Measurements from ENCODE around the gene SLC16A2. TPM values are rescaled to one million over a fixed set of nuclear protein-coding genes. Genes with fewer than 3 reads are reported as not detected.

SLC16A2 gene
- total RNA-seq, 2 experiments from 2014 or later: 0.16 to 0.22 TPM

GRCh38 chrX:74546984-74547383 is 125.7 kb downstream of the SLC16A2 start:
- no peak overlapping the region for H3K4me3 ChIP-seq (ENCODE audit: low read length)
- H3K27ac ChIP-seq (ENCODE audit: low read depth in 1 of 2, low read length in 2 of 2): no peak overlapping the region
- intact Hi-C loops (cut with DNase I, micrococcal nuclease): no loop called here
- no peaks in the 10 kb centered on the region for H3K36me3 Mint-ChIP-seq (ENCODE audit: low read depth)
- DNase-seq (no peak), ATAC-seq (ENCODE audit: poor library complexity) (no peak)
- H3K4me1 Mint-ChIP-seq (ENCODE audit: low read depth): peaks cover 5% of the 10 kb centered on the region
- H3K4me3 Mint-ChIP-seq: no peak overlapping the region
- H3K27ac Mint-ChIP-seq: no peak overlapping the region
- no peaks in the 10 kb centered on the region for H3K27me3 ChIP-seq (ENCODE audit: control insufficient read depth in 1 of 2, insufficient read depth in 2 of 2, low read length in 2 of 2)
- ChIA-PET CTCF (no interaction called here), POLR2A (interaction anchor here (1.0 kb wide), 1 partner anchor 12 kb away, joined by 3 read pairs; no protein-coding TSS in a partner anchor)
- H3K4me1 ChIP-seq (ENCODE audit: insufficient read depth, low read length): peaks cover 7% of the 10 kb centered on the region
- H3K36me3 ChIP-seq (ENCODE audit: insufficient read depth, low read length): no peaks in the 10 kb centered on the region
- no peaks in the 10 kb centered on the region for H3K27me3 Mint-ChIP-seq
- no peaks in the 10 kb centered on the region for H3K9me3 ChIP-seq (ENCODE audit: control insufficient read depth in 1 of 2, insufficient read depth in 1 of 2, low read length in 2 of 2)
- TF ChIP-seq, protein P1, sequence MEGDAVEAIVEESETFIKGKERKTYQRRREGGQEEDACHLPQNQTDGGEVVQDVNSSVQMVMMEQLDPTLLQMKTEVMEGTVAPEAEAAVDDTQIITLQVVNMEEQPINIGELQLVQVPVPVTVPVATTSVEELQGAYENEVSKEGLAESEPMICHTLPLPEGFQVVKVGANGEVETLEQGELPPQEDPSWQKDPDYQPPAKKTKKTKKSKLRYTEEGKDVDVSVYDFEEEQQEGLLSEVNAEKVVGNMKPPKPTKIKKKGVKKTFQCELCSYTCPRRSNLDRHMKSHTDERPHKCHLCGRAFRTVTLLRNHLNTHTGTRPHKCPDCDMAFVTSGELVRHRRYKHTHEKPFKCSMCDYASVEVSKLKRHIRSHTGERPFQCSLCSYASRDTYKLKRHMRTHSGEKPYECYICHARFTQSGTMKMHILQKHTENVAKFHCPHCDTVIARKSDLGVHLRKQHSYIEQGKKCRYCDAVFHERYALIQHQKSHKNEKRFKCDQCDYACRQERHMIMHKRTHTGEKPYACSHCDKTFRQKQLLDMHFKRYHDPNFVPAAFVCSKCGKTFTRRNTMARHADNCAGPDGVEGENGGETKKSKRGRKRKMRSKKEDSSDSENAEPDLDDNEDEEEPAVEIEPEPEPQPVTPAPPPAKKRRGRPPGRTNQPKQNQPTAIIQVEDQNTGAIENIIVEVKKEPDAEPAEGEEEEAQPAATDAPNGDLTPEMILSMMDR (IDR thresholded peaks at IDR 0.05): no peak
- H3K9me3 Mint-ChIP-seq: no peaks in the 10 kb centered on the region

DNA sequence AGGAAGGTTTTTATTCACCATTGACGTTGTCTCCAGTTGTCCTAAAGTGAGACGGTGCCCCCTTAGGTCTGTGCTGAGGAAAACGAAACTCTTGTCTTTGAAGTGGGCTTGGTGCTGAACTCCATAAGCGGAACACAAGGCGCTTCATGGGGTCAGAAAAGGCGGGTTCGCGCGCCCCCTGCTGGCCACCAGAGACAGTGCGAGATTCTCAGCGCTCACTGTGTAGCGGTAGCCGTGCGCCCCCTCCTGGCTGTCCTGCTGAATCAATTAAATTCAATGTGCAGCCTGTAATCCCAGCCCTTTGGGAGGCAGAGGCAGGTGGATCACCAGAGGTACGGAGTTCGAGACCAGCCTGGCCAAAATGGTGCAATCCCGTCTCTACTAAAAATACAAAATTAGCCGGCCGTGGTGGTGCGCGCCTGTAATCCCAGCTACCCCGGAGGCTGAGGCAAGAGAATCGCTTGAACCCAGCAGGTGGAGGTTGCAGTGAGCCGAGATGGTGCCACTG is 129.1 kb downstream of the SLC16A2 start:
- TF ChIP-seq, protein P1 (IDR thresholded peaks at IDR 0.05): peak; percentile 92
- Histone ChIP-seq H3K4me3 (ENCODE audit: low read length) (peak overlapping the region; percentile 13), H3K9me3 (ENCODE audit: control insufficient read depth in 1 of 2, insufficient read depth in 1 of 2, low read length in 2 of 2) (no peaks in the 10 kb centered on the region), H3K27ac (ENCODE audit: low read depth in 1 of 2, low read length in 2 of 2) (no peak overlapping the region), H3K27me3 (ENCODE audit: control insufficient read depth in 1 of 2, insufficient read depth in 2 of 2, low read length in 2 of 2) (no peaks in the 10 kb centered on the region), H3K36me3 (ENCODE audit: insufficient read depth, low read length) (no peaks in the 10 kb centered on the region), H3K4me1 (ENCODE audit: insufficient read depth, low read length) (peaks cover 7% of the 10 kb centered on the region)
- Mint-ChIP-seq H3K36me3 (ENCODE audit: low read depth) (no peaks in the 10 kb centered on the region), H3K4me1 (ENCODE audit: low read depth) (peaks cover 5% of the 10 kb centered on the region), H3K9me3 (no peaks in the 10 kb centered on the region), H3K4me3 (peak overlapping the region; percentile 63), H3K27ac (no peak overlapping the region), H3K27me3 (no peaks in the 10 kb centered on the region)
- CTCF ChIA-PET: interaction anchor here (0.6 to 1.2 kb wide), 2 partner anchors 10 to 12 kb away, joined by 3 to 4 read pairs; no protein-coding TSS in a partner anchor
- intact Hi-C loops (cut with DNase I, micrococcal nuclease): loop anchor here (2.0 to 5.0 kb wide), 3 partner anchors 58 to 693 kb away; no protein-coding TSS in a partner anchor
- ATAC-seq (ENCODE audit: poor library complexity) (peak; percentile 95), DNase-seq (peak; percentile 70 to 94 (median 81))
- POLR2A ChIA-PET: no interaction called here

DNA sequence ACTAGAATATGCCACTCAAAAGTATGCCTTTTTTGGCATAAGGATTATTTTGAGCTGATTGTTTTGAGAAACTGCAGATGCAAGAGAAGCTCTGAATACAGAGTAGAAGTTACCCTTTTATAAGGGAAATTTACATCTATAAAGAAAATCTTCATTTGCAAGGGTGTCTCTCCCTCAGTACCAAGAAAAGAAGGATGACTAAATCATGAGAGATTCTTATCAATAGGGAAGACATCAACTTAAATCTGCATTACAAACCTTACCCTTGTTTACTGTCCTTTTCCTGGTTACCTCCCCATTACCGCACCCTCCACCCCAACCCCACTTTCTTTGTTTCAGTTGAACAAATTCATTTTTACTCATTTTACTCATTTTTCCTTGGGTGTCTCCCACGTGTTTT is 130.6 kb downstream of the SLC16A2 start:
- CTCF ChIA-PET: no interaction called here
- Histone ChIP-seq H3K27ac (ENCODE audit: low read depth in 1 of 2, low read length in 2 of 2) (no peak overlapping the region), H3K4me3 (ENCODE audit: low read length) (no peak overlapping the region), H3K27me3 (ENCODE audit: control insufficient read depth in 1 of 2, insufficient read depth in 2 of 2, low read length in 2 of 2) (no peaks in the 10 kb centered on the region), H3K9me3 (ENCODE audit: control insufficient read depth in 1 of 2, insufficient read depth in 1 of 2, low read length in 2 of 2) (no peaks in the 10 kb centered on the region), H3K4me1 (ENCODE audit: insufficient read depth, low read length) (peaks cover 7% of the 10 kb centered on the region), H3K36me3 (ENCODE audit: insufficient read depth, low read length) (no peaks in the 10 kb centered on the region)
- Mint-ChIP-seq H3K4me3 (no peak overlapping the region), H3K36me3 (ENCODE audit: low read depth) (no peaks in the 10 kb centered on the region), H3K27me3 (no peaks in the 10 kb centered on the region), H3K27ac (no peak overlapping the region), H3K4me1 (ENCODE audit: low read depth) (peaks cover 5% of the 10 kb centered on the region), H3K9me3 (no peaks in the 10 kb centered on the region)
- TF ChIP-seq, protein P1 (IDR thresholded peaks at IDR 0.05): no peak
- POLR2A ChIA-PET: no interaction called here
- no peak for DNase-seq
- ATAC-seq (ENCODE audit: poor library complexity): no peak
- intact Hi-C loops (cut with DNase I, micrococcal nuclease): loop anchor here (2.0 to 5.0 kb wide), 3 partner anchors 60 to 695 kb away; no protein-coding TSS in a partner anchor

Measured in CD4-positive, alpha-beta T cell (primary cell).